HG02884 (cell line): Measurements from ENCODE around the gene PAK1IP1.
A peak's percentile ranks its signal among the peaks of the same experiment; 100 is the strongest.
"Not testable (repeated sequence)": the region's sequence is repeated elsewhere in the genome, so short reads cannot be mapped to it uniquely, and the experiment has no call there.

Source experiments
- ATAC-seq: cut with Tn5 transposase; IDR thresholded peaks from one replicate; pipeline ENCODE4 v1.9.1; 2021; ENCODE audit warnings: mild to moderate bottlenecking, moderate library complexity; ENCODE audit not compliant: unreplicated experiment

Gene PAK1IP1

GRCh38 chr6:10740061-10740460 lies 45.3 kb downstream of the PAK1IP1 start:
- no peak for ATAC-seq

- not testable (repeated sequence) for ATAC-seq
These were observed 46.9 kb downstream of the PAK1IP1 start for GRCh38 chr6:10741643-10742042.

- no peak for ATAC-seq
These were observed 47.5 kb downstream of the PAK1IP1 start for GRCh38 chr6:10742251-10742650.

GRCh38 chr6:10743515-10743914 lies 48.7 kb downstream of the PAK1IP1 start:
- ATAC-seq = no peak

DNA sequence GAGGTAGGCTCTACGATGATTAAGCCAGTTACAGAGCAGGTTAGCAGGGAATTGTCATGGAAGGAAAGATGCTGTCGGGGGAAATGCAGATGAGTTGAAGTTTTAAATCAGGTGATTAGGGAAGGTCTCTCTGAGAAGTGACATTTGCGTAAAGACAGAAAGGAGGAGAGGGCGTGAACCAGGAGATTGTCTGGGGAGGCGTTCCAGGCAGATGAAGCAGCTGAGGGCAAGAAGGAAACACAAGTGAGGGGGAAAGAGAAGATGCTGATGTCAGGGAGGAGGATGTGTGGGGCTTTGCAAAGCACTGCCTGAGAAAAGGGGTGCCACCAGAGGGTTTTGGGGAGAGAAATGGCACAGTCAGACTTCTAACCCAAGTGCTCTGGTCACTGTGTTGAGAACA lies 50.3 kb downstream of the PAK1IP1 start:
- ATAC-seq = no peak

- ATAC-seq = no peak
These were observed 52.1 kb downstream of the PAK1IP1 start for GRCh38 chr6:10746915-10747250.

- ATAC-seq = peak; percentile 96
These were observed 52.6 kb downstream of the PAK1IP1 start, which contains the start of gene TMEM14B for GRCh38 chr6:10747251-10747972. TSS of gene TMEM14B (plus strand) at chr6:10747805. CDS start at chr6:10749246, 1,441 bp downstream.

GRCh38 chr6:10749734-10750133 lies 55.0 kb downstream of the PAK1IP1 start:
- ATAC-seq = no peak

- not testable (repeated sequence) for ATAC-seq
These were observed 55.8 kb downstream of the PAK1IP1 start for GRCh38 chr6:10750568-10750967.

DNA sequence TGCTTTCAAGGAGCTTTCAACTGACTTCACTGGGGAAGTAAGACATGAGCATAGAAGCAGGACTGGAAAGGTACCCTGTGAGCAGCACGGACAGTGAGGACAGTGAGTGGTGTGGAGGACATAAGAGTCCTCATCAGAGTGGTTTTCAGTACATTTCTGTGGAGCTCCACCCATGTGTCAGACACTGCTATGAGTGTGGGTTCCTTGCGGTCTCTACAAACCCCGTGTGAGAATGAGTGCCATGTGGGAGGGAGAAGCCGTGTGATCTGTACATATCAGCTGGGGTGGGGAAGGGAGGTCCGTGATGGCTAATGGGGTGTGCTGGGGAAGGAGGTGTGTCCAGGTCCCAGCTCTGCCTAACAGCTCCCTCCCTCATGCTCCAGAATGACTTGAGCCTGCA lies 57.0 kb downstream of the PAK1IP1 start:
- not testable (repeated sequence) for ATAC-seq

DNA sequence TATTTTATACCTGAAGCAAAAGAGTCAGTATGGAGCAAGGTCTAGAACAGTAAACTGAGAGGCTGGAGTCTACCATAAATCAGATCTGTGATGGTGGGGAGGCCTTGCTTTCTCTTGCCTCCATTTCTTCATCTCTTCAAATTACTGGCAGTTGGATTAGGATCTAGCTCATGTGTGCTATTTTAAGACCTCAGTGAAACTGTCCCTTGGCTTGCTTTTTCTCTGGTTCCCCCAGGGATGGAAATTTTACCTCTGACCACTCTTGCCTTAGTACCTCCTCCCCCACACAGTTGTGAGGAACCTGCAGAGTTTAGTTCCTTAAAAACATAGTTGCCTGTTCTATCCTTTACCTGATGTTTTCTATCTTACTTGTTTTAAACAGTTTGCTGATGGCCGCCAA lies 61.3 kb downstream of the PAK1IP1 start:
- no peak for ATAC-seq
